Measurements from ENCODE around the gene FAM163A.

Gene FAM163A

DNA sequence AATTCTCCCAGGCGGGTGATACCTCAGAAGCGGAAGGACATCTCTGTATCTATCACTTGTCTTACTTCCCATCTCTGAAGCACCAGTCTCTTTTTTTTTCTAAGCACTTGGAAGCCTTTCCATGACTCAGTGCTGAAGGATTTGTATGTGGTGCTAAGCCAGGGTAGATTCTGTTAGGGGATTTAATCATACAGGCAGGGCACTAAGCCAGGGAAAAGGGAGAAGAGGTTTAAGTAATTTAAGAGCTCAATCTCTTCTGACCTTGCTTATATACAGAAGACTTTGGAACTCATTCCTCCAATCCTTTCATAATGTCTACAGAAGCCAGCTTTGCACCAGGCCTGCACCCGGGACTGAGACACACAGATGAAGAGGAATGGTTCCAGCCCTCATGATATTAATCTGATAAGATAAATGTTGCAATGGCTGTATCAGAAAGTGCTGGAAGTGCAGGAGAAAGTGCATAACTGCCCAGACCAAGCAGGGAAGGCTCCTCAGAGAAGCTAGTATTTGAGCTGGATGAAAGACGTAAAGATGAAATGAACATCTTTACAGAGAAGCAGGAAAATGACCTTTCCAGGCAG, 11.0 kb downstream of the FAM163A start:
- no peaks in the 10 kb centered on the region for H3K27me3 ChIP-seq (ENCODE audit: insufficient read depth, low read depth, severe bottlenecking)
- peaks cover 4% of the 10 kb centered on the region for H3K9me3 ChIP-seq (ENCODE audit: severe bottlenecking)
- H3K4me3 ChIP-seq (ENCODE audit: low read depth, low read length), result no peak overlapping the region
- TF ChIP-seq, protein P1, sequence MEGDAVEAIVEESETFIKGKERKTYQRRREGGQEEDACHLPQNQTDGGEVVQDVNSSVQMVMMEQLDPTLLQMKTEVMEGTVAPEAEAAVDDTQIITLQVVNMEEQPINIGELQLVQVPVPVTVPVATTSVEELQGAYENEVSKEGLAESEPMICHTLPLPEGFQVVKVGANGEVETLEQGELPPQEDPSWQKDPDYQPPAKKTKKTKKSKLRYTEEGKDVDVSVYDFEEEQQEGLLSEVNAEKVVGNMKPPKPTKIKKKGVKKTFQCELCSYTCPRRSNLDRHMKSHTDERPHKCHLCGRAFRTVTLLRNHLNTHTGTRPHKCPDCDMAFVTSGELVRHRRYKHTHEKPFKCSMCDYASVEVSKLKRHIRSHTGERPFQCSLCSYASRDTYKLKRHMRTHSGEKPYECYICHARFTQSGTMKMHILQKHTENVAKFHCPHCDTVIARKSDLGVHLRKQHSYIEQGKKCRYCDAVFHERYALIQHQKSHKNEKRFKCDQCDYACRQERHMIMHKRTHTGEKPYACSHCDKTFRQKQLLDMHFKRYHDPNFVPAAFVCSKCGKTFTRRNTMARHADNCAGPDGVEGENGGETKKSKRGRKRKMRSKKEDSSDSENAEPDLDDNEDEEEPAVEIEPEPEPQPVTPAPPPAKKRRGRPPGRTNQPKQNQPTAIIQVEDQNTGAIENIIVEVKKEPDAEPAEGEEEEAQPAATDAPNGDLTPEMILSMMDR (IDR thresholded peaks at IDR 0.05; ENCODE audit: low read depth, low read length), result no peak
- H3K27ac ChIP-seq, result no peak overlapping the region
- no peaks in the 10 kb centered on the region for H3K36me3 ChIP-seq
- peak; percentile 62 for DNase-seq

DNA sequence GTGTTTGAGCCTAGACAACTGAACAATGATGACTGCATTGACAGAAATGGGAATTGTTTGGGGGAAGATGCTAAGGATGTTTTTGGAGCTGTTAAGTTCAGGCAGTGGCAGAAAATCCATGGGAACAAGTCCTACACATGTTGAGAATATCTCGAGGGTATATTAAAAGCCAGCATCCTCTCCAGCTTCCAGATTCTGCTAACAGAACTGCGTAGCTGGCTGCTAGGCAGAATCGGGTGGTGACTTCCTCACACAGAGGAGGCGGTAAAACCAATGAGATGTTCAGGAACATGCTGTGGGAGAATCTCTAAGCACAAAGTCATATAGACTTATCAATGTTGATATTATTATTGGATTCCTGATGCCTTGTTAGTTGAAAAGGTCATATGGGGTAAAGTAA, 14.8 kb downstream of the FAM163A start:
- no peak overlapping the region for H3K4me3 ChIP-seq (ENCODE audit: low read depth, low read length)
- H3K27ac ChIP-seq, result no peak overlapping the region
- no peak for DNase-seq
- TF ChIP-seq, protein P1 (IDR thresholded peaks at IDR 0.05; ENCODE audit: low read depth, low read length), result no peak
- H3K36me3 ChIP-seq, result no peaks in the 10 kb centered on the region
- H3K27me3 ChIP-seq (ENCODE audit: insufficient read depth, low read depth, severe bottlenecking), result no peaks in the 10 kb centered on the region
- no peaks in the 10 kb centered on the region for H3K9me3 ChIP-seq (ENCODE audit: severe bottlenecking)

DNA sequence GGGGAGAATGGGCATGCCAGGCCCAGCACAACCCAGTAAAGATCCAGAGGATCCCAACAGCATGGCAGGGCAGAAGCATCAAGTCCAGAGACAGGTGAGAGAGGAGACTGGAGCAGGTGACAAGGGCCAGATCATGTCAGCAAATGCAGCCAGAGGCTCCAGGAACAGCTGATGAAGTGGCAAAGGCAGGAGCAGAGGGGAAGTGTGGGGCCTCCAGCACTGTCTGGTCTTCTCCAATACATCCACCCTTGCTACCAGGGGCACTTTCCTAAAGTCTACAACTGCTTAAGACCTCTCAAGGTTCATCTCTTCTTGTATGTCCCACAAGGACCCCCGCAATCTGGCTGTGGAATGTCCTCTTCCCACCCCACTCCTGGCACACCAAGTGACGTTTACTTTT, 17.4 kb downstream of the FAM163A start:
- Histone ChIP-seq H3K27ac (no peak overlapping the region), H3K4me3 (ENCODE audit: low read depth, low read length) (no peak overlapping the region), H3K36me3 (no peaks in the 10 kb centered on the region), H3K27me3 (ENCODE audit: insufficient read depth, low read depth, severe bottlenecking) (no peaks in the 10 kb centered on the region), H3K9me3 (ENCODE audit: severe bottlenecking) (no peaks in the 10 kb centered on the region)
- no peak for DNase-seq
- TF ChIP-seq, protein P1 (IDR thresholded peaks at IDR 0.05; ENCODE audit: low read depth, low read length), result no peak

GRCh38 chr1:179761296-179761695, 18.2 kb downstream of the FAM163A start:
- H3K36me3 ChIP-seq, result no peaks in the 10 kb centered on the region
- no peak overlapping the region for H3K27ac ChIP-seq
- H3K9me3 ChIP-seq (ENCODE audit: severe bottlenecking), result no peaks in the 10 kb centered on the region
- H3K4me3 ChIP-seq (ENCODE audit: low read depth, low read length), result no peak overlapping the region
- DNase-seq, result no peak
- H3K27me3 ChIP-seq (ENCODE audit: insufficient read depth, low read depth, severe bottlenecking), result no peaks in the 10 kb centered on the region
- TF ChIP-seq, protein P1 (IDR thresholded peaks at IDR 0.05; ENCODE audit: low read depth, low read length), result no peak

GRCh38 chr1:179761846-179762640, 19.0 kb downstream of the FAM163A start:
- TF ChIP-seq, protein P1 (IDR thresholded peaks at IDR 0.05; ENCODE audit: low read depth, low read length), result no peak
- Histone ChIP-seq H3K4me3 (ENCODE audit: low read depth, low read length) (no peak overlapping the region), H3K36me3 (no peaks in the 10 kb centered on the region), H3K9me3 (ENCODE audit: severe bottlenecking) (no peaks in the 10 kb centered on the region), H3K27me3 (ENCODE audit: insufficient read depth, low read depth, severe bottlenecking) (no peaks in the 10 kb centered on the region), H3K27ac (no peak overlapping the region)
- no peak for DNase-seq

All from WERI-Rb-1 (cell line).